SU-DHL-6 (cell line): ENCODE results near the gene UNC119B.

Experiments used
- H2AFZ ChIP-seq: fragments of 200-600 bp; sonication (generic); 2 replicates; pipeline ENCODE4 v1.6.1; 2014; ENCODE audit warnings: low read depth, mild to moderate bottlenecking, moderate library complexity, mixed read lengths, antibody characterized with exemption, low read length; ENCODE audit not compliant: severe bottlenecking
- H3F3A ChIP-seq: fragments of 200-600 bp; shearing (Covaris generic); 2 replicates; pipeline ENCODE4 v1.6.0; 2016; ENCODE audit warnings: antibody characterized with exemption, mild to moderate bottlenecking; ENCODE audit not compliant: insufficient read depth
- H3K27ac ChIP-seq: fragments of 200-600 bp; sonication (generic); 2 replicates; pipeline ENCODE4 v1.5.1; 2016; ENCODE audit warnings: low read depth, mild to moderate bottlenecking, low read length, moderate library complexity, mixed read lengths
- H3K27me3 ChIP-seq: fragments of 200-600 bp; sonication (generic), shearing (Covaris generic); 2 replicates; pipeline ENCODE4 v1.6.0; 2014; ENCODE audit warnings: mild to moderate bottlenecking, low read length
- H3K36me3 ChIP-seq: fragments of 200-600 bp; sonication (generic); 2 replicates; pipeline ENCODE4 v1.6.1; 2014; ENCODE audit warnings: mild to moderate bottlenecking, low read length, mixed read lengths
- H3K4me2 ChIP-seq: fragments of 300-600, 200-600 bp; shearing (Covaris generic), sonication (generic); 2 replicates; pipeline ENCODE4 v1.6.0; 2014; ENCODE audit warnings: low read length, low read depth, mild to moderate bottlenecking; ENCODE audit not compliant: poor library complexity, severe bottlenecking
- H3K4me3 ChIP-seq: fragments of 200-600 bp; sonication (generic); 2 replicates; pipeline ENCODE4 v1.5.1; 2014; ENCODE audit warnings: antibody characterized with exemption, low read length, mild to moderate bottlenecking, mixed read lengths; ENCODE audit not compliant: insufficient read depth, poor library complexity, severe bottlenecking
- H3K79me2 ChIP-seq: fragments of 200-600 bp; sonication (generic); 2 replicates; pipeline ENCODE4 v1.6.1; 2014; ENCODE audit warnings: mild to moderate bottlenecking, low read length, moderate library complexity; ENCODE audit not compliant: insufficient read depth
- H3K9ac ChIP-seq: fragments of 200-600 bp; sonication (generic); 2 replicates; pipeline ENCODE4 v1.7.0; 2014; ENCODE audit warnings: mild to moderate bottlenecking, low read length
- H3K9me2 ChIP-seq: fragments of 200-600 bp; sonication (generic); replicated peaks from 2 replicates; pipeline ENCODE4 v1.6.1; 2014; ENCODE audit warnings: low read length; ENCODE audit not compliant: insufficient read depth
- H3K9me3 ChIP-seq: fragments of 200-600 bp; sonication (generic); 2 replicates; pipeline ENCODE4 v1.6.1; 2014; ENCODE audit warnings: low read length, mixed read lengths; ENCODE audit not compliant: insufficient read depth
- H4K20me1 ChIP-seq: fragments of 200-600 bp; sonication (generic); 2 replicates; pipeline ENCODE4 v1.6.1; 2014; ENCODE audit warnings: low read depth, mild to moderate bottlenecking, antibody characterized with exemption, low read length, moderate library complexity, mixed read lengths
- CTCF ChIP-seq: fragments of 200-600 bp; sonication (generic); IDR thresholded peaks from one replicate; pipeline ENCODE4 v1.5.1; 2017; ENCODE audit warnings: antibody characterized with exemption, mild to moderate bottlenecking, low read length, moderate library complexity; ENCODE audit not compliant: insufficient read depth, poor library complexity, severe bottlenecking
- EZH2phosphoT487 ChIP-seq: fragments of 200-600 bp; sonication (generic), shearing (Covaris generic); conservative IDR thresholded peaks from 2 replicates; pipeline ENCODE4 v1.6.1; 2018; ENCODE audit warnings: mild to moderate bottlenecking, antibody characterized with exemption, low read length, moderate library complexity, mixed read lengths

Gene UNC119B

GRCh38 chr12:120766566-120766965, 56.3 kb downstream of the UNC119B start:
- no peaks in the 10 kb centered on the region for H3K9me2 ChIP-seq
- H3F3A ChIP-seq: 0 out of 2 replicates have a peak, but pooled peaks cover 3% of the 10 kb centered on the region
- H3K9ac ChIP-seq: no peak overlapping the region
- no peaks in the 10 kb centered on the region for H3K79me2 ChIP-seq
- no peaks in the 10 kb centered on the region for H3K27me3 ChIP-seq
- no peaks in the 10 kb centered on the region for H3K36me3 ChIP-seq
- H3K9me3 ChIP-seq: no peaks in the 10 kb centered on the region
- no peak overlapping the region for H3K27ac ChIP-seq
- TF ChIP-seq CTCF (no peak), EZH2phosphoT487 (no peak)
- no peak overlapping the region for H3K4me3 ChIP-seq
- H4K20me1 ChIP-seq: no peaks in the 10 kb centered on the region
- no peak overlapping the region for H3K4me2 ChIP-seq
- H2AFZ ChIP-seq: no peak overlapping the region

- peak overlapping the region; percentile 37 for H3K27ac ChIP-seq
- no peaks in the 10 kb centered on the region for H3K27me3 ChIP-seq
- H3K9me3 ChIP-seq: no peaks in the 10 kb centered on the region
- H3K4me2 ChIP-seq: no peak overlapping the region
- H4K20me1 ChIP-seq: no peaks in the 10 kb centered on the region
- no peak overlapping the region for H2AFZ ChIP-seq
- H3F3A ChIP-seq: 0 out of 2 replicates have a peak, but pooled peaks cover 3% of the 10 kb centered on the region
- H3K36me3 ChIP-seq: no peaks in the 10 kb centered on the region
- no peaks in the 10 kb centered on the region for H3K9me2 ChIP-seq
- no peaks in the 10 kb centered on the region for H3K79me2 ChIP-seq
- TF ChIP-seq EZH2phosphoT487 (no peak), CTCF (no peak)
- H3K4me3 ChIP-seq: no peak overlapping the region
- H3K9ac ChIP-seq: no peak overlapping the region
Measured at GRCh38 chr12:120767071-120768024, 57.1 kb downstream of the UNC119B start.

- H3K27ac ChIP-seq: no peak overlapping the region
- H3K9me2 ChIP-seq: no peaks in the 10 kb centered on the region
- no peak for TF ChIP-seq EZH2phosphoT487
- no peak for TF ChIP-seq CTCF
- H3F3A ChIP-seq: 0 out of 2 replicates have a peak, but pooled peaks cover 3% of the 10 kb centered on the region
- H2AFZ ChIP-seq: no peak overlapping the region
- H3K27me3 ChIP-seq: no peaks in the 10 kb centered on the region
- no peaks in the 10 kb centered on the region for H3K9me3 ChIP-seq
- no peaks in the 10 kb centered on the region for H3K36me3 ChIP-seq
- no peaks in the 10 kb centered on the region for H4K20me1 ChIP-seq
- no peak overlapping the region for H3K4me3 ChIP-seq
- no peaks in the 10 kb centered on the region for H3K79me2 ChIP-seq
- H3K9ac ChIP-seq: no peak overlapping the region
- H3K4me2 ChIP-seq: no peak overlapping the region
Measured at GRCh38 chr12:120771097-120771496, 60.8 kb downstream of the UNC119B start.
